GM19397 (cell line): Measurements from ENCODE around the gene EPB41L4B.

Experiments
- ATAC-seq: cut with Tn5 transposase; IDR thresholded peaks from one replicate; pipeline ENCODE4 v1.9.1; 2021; ENCODE audit warnings: mild to moderate bottlenecking, moderate library complexity; ENCODE audit not compliant: unreplicated experiment

Gene EPB41L4B

DNA sequence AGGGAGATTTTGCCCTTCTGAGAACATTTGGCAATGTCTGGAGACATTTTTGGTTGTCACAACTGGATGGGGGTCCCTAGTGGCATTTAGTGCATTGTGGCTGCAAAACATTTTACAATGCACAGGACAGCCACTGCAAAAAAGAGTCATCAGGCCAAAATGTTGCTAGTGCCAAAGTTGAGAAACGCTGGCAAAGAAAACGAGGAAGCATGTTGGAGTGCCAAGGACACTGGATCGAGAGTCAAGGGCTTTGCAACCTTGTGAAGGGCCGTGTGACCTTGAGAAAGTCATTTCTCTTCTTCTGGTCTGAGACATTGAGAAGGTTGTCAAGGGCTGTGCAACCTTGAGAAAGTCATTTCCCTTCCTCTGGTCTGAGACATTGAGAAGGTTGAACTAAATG is 108.1 kb downstream of the EPB41L4B start:
- ATAC-seq = no peak

DNA sequence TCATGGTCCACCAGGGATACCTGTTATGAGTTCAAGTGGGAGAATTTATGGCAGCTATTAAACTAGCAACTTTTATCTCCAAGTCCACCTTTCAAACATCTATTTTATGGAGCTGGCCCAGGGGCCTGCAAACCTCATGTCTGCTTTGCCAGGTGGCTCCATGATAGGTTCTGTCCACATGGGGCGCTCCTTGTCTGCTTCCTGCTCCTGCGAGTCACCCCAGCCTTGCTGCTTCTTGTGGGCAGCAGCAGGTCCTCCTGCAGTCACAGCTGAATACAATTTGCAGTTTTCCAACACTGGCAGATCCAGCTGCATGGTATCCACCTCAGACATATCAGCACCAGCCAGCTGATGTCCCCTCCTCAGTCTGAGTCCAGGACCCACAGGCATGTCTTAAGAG is 114.2 kb downstream of the EPB41L4B start:
- ATAC-seq = no peak

DNA sequence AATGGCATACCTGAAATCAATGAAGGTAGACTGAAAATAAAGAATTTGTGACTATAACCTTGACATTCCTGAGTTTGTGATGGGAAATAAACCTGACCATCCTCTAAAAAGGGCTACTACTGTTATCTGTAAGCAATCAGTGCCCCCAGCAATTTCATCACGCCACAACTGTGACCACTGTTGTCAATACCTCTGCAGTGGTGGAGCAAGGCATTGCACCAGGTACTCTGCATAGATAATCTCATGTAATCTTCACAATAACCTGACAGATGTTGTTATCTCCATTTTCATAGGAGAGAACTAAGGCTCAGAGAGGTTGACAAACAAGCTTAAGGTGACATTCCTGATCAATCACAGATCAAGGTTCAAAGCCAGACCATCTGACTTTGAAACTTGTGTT is 115.3 kb downstream of the EPB41L4B start:
- no peak for ATAC-seq

DNA sequence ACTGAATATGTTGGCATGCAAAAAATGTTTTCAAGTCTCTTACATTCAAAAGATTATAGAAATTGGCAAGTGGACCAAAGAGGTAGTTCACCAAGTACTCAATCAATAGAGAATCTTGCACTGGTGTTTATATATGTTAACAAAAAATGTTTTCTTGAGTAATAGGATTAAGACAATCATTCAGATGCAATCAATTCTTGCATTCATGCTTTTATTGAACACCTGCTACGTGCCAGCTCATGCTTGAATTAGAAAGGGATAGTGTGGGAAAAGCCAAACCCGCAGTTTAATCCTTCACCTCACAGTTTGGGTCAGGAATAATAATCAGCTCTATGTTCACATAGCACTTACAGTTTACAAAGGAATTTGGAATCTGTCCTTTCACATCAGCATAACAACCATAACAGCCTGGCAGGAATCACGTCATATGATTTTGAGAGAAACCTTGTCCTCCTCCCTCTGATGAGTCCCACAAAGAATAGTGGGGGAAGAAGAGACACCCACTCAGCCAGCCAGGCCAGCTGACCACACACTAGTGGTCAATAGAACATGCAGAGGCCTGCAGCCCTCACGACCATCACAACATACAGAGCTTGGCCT is 117.0 kb downstream of the EPB41L4B start:
- ATAC-seq = no peak

DNA sequence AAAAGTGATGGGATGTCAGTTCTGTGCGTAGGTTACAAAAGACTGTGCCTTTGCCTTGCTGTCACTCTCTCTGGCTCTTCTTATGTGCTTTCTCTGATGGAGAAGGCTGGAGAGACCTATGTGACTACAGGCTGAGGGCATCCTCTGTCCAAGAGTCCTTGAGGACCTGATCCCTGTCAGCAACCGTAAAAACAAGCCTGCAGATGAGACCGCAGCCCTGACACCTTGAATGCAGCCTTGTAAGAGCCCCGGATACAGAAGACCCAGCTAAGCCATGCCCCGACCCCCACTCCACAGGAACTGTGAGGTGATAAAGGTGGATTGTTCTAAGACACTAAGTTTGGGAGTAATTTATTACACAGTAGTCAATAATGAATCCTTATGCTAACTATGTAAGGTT is 121.2 kb downstream of the EPB41L4B start:
- no peak for ATAC-seq

DNA sequence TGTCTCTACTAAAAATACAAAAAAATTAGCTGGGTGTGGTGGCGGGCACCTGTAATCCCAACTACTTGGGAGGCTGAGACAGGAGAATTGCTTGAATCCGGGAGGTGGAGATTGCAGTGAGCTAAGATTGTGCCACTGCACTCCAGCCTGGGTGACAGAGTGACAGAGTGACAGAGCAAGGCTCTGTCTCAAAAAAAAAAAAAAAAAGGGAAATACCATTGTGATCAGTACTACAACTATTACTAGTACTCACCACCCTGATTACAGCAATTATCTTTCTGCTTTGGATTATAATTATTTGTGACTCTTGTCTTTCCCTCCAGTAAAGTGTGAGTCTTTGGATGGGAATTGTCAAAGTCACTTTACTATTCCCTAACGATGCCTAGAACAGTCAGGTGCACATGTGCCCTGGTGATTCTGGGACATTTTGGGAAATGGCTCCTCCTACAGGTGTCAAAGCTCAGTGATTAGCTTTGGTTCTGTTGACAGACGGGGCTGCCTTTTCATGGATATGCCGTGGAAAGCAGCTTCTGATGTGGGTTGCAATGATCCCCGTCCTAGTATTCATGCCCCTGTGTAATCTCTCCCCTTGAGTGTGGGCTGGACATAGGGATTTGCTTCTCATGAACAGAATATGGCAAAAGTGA is 122.0 kb downstream of the EPB41L4B start:
- no peak for ATAC-seq

DNA sequence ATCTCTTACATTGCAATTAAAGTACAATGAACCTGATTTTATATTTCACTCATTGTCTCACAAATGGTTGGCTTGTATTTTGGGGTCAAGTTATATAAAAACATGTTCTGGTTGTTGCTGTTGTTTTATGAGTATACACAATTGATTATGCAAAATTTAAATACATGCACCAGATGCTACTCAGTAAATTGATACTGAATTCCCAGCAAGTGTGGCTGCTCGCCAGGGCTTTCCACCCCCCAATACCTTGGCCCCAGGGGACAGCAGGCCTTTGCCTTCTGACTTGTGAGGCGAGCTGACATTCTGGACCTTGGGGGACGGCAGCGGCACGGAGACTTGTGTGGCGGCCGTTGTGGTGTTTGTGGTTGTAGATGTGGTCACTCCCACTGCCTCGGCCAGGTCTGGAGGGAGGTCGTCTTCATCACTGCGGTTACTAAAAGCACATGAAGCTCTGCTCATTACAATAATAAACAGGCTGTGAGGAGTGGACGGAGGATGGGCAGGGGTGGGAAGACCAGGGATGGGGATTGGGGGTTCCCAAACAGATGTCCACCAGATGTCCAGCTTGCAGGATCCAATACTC is 126.8 kb downstream of the EPB41L4B start:
- ATAC-seq = no peak

DNA sequence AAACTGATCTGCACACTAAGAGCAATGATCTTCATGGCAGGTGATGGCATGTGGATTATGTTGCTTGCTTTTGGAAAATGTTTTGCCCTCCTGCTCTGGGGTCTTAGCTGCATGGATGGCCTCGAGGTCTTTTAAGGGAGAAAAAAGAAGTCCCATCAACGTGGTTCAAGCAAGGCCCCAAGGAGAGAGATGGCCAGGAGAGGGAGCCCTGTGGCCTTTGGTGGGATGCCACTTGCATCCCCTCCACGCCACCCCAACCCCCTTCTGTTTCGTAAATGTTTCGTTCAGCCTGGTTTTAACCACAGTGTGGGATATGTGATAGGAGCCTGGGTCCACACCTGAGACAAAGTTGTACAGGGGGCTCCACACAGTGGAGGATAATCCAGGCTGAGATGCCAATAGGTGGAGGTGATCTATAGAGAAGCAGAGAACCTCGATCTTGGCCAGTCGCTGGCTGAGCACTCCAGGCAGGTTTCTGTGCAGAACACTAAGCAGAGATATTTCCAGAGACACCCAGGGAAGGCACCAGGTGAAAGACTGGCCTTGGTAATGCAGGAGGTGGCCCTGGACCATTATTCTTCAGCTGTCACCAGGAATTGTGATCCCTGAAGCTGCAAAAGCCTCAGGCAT is 128.0 kb downstream of the EPB41L4B start:
- no peak for ATAC-seq

DNA sequence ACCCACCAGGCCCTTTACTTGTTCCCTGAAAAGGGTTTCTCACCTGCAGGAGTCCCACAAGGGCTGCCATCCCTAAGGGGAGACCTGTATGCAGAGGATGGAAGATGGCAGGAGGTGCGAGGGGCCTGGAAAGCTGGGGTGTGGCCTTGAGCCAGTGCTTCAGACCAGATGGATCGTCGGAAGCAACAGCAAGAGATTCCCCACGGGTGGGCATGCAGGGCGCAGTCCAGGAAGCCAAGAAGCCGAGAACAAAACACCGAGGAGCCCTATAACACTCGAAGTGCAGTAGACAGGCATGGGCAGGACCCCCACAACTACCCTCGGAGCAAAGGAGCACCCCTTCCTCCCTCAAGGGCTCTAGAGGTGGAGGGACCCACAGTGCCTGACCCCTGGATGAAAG is 129.1 kb downstream of the EPB41L4B start:
- no peak for ATAC-seq

DNA sequence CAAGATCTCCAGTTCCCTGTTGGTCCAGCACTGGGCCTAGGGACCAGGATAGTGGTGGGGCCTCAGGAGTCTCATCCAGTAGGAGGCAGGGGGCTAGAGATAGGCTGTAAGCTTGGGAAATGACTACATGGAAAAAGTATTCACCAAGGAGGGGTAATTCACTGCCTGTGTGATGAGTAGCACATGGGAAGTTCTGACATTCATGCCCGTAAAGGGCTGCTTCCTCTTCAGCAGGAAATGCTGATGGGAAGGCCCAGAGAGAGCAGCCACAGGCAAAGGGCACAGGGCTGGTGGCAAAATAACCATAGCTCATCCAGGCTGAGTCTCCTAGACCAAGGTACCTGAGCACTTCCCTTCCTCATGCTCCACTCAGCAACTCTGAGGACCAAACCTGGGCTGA is 130.7 kb downstream of the EPB41L4B start:
- no peak for ATAC-seq

DNA sequence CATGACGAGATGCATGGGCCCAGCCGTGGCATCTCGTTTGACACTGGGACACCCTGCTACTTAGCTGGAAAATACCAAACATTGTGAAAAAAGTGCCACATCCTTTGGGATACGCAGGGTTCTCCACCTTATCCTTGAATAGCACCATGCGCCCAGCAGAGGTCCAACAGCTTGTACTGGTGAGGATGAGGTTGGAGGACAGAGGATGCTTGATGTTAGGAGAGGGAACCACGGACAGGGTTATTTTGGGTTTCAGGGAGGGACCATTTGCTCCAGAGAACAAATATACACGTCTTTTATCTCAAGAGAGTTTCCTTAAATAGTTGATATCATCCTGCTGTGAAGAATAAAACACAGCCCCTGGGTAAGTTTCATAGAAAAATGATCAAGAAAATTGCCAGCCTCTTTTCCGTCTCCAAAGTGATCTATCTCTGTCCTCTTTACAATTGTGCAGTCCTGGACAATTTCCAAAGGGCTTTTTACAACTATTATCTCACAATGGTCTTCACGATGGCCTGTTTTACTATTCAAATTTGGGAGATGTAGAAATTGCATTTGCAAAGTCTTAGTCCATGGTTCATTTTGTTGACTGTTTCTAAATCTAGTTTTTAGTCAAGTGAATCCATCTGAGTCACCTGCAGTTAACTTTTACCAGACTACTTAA is 133.9 kb downstream of the EPB41L4B start:
- no peak for ATAC-seq

DNA sequence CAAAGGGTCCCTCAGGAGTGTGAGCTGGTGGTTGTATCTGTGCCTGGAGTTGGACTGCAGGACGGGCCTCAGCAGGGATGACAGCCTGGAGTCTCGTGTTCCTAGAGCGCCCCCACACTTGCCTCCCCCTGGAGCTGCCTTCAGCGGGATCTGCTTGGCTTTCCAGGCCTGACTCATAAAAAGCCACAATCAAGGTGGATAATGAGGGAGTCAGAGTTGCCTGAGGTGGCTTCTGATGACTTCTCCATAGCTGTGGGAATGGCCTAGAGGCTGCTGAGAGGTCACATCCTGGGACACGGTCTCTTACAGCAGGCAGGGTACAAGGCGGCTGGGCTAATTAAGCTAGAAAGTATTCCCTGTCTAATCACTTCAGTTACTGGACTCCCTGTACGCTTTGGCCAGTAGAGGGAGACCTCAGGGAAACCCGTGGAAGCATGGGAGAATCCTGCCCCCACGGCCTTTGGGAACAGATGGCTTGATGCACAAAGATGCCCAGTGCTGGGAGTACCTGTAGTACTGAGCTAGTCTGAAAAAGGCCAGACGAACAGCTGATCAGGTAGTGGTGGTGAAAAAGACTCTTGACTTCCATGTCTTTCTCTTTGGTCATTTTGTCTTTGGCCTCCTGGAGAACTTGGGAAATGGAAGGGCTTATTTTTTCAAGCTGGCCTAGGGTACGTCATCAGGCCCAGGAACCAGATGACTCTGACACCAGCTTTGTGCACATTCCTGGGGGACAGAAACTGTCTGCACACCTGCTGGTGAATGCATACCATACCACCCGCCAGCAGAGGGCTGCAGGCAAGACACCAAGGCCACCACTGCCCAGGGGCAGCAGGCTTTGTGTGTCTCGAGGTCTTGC is 137.7 kb downstream of the EPB41L4B start:
- ATAC-seq = no peak

DNA sequence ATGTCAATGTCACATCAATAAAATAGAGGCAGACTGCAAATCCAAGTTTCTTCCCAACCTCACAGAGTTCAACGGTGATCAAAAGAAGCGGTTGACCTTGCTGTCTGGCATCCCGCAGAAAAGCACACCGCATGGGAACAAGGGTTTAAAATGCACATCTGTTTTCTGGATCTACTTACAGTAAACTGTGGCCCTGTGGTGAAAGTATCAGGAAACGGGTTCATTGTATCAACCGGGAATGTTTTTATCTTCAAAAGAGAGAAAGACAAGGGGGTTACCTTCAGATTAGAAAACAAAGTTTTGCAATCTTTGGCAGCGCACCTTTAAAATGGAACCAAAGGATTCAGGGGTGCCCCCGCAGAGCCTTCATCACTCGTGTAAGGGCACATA is 138.3 kb downstream of the EPB41L4B start:
- no peak for ATAC-seq

DNA sequence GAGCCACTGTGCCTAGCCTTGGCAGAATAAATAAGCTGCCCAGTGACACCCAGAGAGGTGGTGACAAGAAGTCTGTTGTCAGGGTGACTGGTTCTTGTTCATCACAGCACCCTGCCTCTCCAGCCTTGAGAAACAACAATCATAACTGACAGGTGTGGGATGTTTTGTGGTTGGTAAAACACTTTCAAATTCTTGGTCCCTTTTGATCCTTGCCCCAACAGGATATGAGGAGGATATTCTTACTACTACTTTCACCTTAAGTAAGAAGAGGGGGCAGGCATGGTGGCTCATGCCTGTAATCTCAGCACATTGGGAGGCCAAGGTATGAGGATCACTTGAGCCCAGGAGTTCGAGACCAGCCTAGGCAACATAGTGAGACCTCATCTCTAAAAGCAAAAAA is 139.6 kb downstream of the EPB41L4B start:
- ATAC-seq = no peak

DNA sequence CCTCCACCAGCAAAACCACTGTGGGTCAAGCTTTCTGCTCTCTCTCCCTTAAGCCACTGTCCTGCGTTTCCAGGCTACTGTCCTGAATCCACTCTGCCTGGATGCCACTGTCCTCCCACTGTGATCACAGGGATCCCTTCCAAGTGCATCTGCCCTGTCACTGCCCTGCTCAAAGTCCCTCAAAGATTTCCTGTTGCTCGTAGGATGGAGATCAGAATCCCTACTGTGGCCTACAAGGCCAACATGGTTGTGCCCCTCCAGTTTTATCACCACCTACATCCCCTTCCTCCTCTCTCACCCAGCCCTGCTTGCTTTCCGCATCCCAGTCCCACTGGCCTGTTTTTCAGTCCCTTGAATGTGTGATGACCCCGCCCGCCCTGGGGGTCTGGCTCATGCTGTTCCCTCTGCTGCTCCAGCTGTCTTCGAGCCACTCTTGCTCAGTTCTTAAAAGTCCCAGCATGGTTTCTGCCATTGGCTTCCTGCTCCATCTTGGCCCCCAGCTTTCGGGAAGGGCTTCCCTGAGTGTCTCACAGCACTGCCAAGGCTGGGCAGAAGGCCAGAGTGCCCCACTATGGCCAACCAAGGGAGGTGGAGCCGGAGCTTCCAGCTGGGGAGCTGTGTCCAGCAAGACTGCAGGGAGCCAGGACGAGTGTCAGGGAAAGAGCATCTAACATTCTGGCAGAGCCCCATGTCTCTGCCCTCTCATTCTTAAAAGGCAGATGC is 140.9 kb downstream of the EPB41L4B start:
- ATAC-seq = no peak

DNA sequence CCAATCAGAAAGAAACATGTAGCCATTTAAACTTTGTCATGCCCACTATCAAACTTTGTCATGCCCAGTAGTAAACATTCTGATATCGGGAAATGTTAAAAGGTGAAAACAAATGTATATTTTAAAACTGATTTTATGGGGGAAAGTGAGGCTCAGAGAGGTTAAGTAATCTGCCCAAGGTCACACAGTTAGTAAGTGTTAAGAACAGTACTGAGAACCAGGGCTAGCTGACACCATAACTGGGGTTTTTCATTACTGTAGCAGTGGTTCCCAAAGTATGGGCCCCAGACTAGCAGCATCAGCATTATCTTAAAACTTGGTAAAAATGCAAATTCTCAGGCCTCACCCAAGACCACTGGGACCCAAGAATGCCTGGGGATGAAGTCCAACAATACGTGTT is 143.9 kb downstream of the EPB41L4B start:
- no peak for ATAC-seq

DNA sequence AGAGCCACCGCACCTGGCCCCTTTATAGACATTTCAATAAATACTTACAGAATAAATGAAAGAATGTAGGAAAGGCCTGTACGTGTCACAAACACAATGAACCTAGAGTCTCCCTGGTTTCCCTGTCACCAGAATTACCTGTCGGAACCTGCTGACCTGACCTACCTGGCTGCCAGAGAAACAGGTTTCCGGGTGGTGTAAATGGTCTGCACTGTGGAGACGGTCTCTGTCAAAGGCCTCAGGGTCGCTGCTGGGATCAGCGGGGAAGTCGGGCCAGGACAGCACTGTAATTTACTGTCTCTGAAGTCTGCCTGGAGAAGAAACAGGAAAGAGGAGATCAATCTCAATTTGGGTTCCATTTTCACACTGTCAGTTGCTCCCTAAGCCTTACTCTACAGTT is 144.5 kb downstream of the EPB41L4B start:
- ATAC-seq = no peak

DNA sequence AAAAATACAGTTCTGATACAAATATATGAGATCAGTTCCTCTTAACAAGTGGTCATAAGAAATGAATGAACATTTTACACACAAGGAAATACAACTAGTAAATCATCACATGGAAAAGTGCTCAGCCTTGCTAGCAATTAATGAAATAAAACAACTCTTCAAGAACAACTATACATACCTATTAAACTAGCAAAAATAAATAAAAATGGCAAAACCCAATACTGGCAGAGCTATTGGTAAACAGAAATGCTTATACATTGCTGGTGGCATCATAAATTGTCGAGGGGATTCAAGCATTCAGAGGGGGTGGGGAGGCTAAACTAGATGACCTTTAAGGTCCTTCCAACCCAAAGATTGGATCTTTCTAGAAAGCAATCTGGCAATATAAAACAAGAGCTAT is 147.9 kb downstream of the EPB41L4B start:
- ATAC-seq = no peak

DNA sequence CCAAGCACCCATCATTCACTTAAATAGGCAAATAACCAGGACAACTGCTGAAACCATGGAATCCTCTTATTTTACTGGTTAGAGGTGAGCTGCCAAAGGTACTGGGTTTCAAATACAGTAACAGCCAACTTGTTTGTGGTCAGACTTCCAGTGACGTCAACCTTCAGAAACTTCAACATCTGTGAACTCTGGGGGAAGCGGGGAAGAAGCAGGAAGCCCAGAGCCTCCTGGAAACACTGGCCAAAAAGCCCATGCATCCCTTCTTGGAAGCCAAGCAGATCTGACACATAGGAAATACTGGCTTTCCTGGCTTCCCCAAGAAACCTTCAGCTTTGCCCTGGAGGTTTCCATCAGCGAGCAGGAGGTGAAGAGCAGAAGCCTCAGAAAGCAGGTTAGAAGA is 148.9 kb downstream of the EPB41L4B start:
- no peak for ATAC-seq

DNA sequence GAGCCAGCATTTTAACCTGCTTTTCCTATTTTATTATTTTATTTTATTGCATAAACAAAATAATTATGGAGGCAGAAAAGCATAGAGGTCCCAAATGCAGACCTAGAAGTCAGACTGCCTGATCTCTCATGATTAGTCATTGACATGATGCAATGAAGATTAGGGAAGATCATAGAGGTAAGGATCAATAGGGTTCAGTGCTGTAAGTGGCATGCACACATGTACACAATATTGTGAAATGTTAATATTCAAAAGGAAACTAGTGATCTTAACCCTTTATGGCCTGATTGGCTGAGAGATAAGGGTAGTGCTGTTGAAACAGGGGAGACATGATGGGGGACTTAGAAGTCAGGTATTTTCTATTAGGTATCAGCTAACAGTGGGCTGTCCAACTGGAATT is 152.7 kb downstream of the EPB41L4B start:
- no peak for ATAC-seq
